OCI-LY3 (cell line): ENCODE data around the gene LMO2.

Experiments
- EZH2phosphoT487 ChIP-seq: fragments of 200-600 bp; shearing (Covaris generic); IDR thresholded peaks from 2 replicates; pipeline ENCODE4 v1.6.1; 2018; ENCODE audit warnings: antibody characterized with exemption, mixed run types, low read depth
- TF ChIP-seq, protein P1 (sequence below): fragments of 200-600, 300-600 bp; sonication (generic); IDR thresholded peaks from 2 replicates; pipeline ENCODE4 v1.5.1; 2014; ENCODE audit warnings: antibody characterized with exemption, low read length, low read depth

DNA sequence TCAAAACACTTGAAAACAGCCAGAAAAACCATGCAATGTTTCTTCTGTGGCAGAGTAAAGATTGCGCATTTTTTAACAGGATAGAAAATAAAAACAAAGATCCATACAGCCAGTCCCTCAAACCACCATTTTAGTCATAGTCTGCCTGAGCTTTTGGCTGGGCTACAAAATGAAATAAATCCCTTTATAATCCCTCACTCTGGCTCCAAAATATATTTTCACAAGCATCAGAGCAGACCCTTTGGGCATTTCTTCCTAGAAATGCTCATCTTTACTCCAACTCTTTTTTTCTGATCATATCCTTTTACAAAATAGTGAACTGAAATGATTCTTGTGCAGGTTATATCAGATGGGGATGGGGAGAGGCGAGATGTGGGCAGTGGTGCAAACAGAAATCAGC lies 31.8 kb upstream of the LMO2 start:
- TF ChIP-seq, protein P1, sequence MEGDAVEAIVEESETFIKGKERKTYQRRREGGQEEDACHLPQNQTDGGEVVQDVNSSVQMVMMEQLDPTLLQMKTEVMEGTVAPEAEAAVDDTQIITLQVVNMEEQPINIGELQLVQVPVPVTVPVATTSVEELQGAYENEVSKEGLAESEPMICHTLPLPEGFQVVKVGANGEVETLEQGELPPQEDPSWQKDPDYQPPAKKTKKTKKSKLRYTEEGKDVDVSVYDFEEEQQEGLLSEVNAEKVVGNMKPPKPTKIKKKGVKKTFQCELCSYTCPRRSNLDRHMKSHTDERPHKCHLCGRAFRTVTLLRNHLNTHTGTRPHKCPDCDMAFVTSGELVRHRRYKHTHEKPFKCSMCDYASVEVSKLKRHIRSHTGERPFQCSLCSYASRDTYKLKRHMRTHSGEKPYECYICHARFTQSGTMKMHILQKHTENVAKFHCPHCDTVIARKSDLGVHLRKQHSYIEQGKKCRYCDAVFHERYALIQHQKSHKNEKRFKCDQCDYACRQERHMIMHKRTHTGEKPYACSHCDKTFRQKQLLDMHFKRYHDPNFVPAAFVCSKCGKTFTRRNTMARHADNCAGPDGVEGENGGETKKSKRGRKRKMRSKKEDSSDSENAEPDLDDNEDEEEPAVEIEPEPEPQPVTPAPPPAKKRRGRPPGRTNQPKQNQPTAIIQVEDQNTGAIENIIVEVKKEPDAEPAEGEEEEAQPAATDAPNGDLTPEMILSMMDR: no peak
- TF ChIP-seq EZH2phosphoT487: no peak
